ENCODE data around the gene LCLAT1.

Gene LCLAT1

GRCh38 chr2:30645081-30645744 is 198.2 kb downstream of the LCLAT1 start:
- DNase-seq (ENCODE audit: low spot score) = no peak

GRCh38 chr2:30645745-30646119 is 198.7 kb downstream of the LCLAT1 start:
- DNase-seq (ENCODE audit: low spot score) = no peak

- DNase-seq (ENCODE audit: low spot score) = no peak
Observed at GRCh38 chr2:30647752-30648457, 200.9 kb downstream of the LCLAT1 start.

- no peak for DNase-seq (ENCODE audit: low spot score)
Observed at GRCh38 chr2:30649278-30649677, 202.2 kb downstream of the LCLAT1 start.

- no peak for DNase-seq (ENCODE audit: low spot score)
Observed at GRCh38 chr2:30649828-30650227, 202.8 kb downstream of the LCLAT1 start.

GRCh38 chr2:30652271-30652915 is 205.3 kb downstream of the LCLAT1 start:
- no peak for DNase-seq (ENCODE audit: low spot score)

DNA sequence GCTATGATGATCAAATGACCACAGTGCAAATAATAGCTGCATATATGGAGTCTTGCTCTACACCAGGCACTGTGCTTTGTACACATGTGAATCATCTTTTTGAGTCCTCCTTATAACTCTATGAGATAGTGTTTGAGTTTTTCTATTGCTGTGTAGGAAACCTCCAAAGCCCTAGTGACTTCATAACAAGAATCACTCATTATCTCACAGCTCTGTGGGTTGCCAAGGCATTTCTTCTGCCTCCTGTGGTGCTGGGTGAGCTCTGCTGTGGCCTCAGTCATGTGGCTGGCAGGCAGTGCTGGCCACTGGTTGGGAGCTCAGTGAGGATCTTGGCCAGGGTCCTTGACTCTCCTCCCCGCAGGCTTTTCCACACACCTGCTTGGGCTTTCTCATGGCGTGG is 206.8 kb downstream of the LCLAT1 start:
- DNase-seq (ENCODE audit: low spot score) = peak; percentile 71

- DNase-seq (ENCODE audit: low spot score) = no peak
Observed at GRCh38 chr2:30654404-30654803, 207.4 kb downstream of the LCLAT1 start.

DNA sequence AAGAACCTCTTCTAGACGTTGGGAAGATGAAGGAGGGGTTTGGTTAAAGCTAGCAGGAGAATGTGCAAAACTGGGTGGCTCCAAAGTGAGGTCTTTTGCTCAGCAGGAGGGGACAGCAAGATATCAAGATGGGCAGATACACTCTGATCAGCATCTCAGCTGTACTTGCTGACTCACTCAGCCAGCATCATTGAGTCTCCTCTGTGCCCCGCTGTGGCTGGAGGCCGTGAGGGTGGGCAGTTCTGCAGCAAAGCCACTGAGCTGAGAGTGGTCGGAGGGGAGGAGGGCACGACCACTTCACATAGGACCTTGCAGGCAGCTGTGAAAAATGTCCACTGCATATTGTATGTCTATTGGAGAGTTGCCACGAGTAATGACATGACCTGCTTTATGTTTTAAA is 208.2 kb downstream of the LCLAT1 start:
- DNase-seq (ENCODE audit: low spot score) = no peak

GRCh38 chr2:30655660-30656059 is 208.6 kb downstream of the LCLAT1 start:
- peak; percentile 45 for DNase-seq (ENCODE audit: low spot score)

GRCh38 chr2:30656079-30656478 is 209.0 kb downstream of the LCLAT1 start:
- DNase-seq (ENCODE audit: low spot score) = no peak

DNA sequence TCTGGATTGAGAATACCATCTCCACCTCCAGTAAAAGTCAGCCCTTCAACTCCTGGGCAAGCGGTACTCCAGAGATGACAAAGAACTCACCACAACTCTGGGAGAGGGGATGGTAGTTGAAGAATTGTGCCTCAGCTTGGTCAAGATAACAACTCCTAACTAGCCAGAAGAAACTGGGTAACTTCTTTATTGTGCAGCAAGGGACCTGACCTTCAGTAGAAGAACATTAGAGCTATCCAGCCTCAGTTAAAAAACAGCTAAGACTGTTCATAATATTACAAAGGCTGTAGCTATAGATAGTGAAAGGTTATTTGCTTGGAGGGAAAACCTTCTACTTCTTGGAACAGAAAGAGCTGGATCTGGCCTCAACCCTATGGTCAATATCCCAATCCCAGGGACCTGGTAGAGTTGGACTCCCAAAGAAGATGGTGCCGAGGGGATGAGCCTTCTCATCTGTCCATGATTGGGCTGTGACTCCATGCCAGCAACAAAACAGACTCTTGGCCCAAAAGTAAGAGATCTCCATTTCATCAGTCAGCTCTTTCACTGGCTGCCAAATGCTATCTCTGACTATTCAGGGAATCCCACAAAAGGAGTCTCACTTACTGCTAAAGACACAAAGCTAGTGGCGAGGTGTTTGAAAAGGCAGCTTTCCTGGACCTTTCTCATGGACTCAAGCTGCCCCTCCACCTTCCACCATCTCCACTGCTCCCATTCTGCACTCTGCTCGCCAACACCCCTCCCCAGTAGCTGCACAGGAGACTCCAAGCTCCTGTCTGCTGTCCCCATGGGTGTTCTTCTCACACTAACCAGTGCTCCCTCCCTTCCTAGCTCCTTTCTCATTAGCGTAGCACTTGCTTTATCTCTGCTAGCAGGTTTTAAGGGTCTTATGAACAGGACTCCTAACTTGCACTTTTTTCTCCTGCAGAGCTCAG is 214.4 kb downstream of the LCLAT1 start:
- DNase-seq (ENCODE audit: low spot score) = no peak

- DNase-seq (ENCODE audit: low spot score) = peak; percentile 27
Observed at GRCh38 chr2:30662268-30663131, 215.5 kb downstream of the LCLAT1 start.

DNA sequence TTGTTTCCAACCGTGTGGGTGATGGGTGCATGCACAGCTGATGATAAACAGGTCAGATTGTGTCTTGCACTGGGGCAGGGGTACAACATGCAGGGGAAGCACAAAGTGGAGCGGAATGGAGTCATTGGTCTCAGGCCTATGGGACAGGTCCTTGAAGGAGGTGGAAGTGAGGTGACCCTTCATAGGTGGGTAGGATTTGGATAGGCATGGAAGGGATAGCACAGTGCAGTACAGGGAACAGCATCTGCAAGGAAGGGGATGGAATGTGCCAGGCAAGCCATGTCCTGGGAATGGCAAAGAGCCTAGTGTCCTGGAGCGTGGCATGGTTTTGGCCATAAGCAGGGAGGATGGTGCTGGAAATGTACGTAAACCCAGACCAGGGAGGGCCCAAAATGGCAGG is 216.3 kb downstream of the LCLAT1 start:
- no peak for DNase-seq (ENCODE audit: low spot score)

DNA sequence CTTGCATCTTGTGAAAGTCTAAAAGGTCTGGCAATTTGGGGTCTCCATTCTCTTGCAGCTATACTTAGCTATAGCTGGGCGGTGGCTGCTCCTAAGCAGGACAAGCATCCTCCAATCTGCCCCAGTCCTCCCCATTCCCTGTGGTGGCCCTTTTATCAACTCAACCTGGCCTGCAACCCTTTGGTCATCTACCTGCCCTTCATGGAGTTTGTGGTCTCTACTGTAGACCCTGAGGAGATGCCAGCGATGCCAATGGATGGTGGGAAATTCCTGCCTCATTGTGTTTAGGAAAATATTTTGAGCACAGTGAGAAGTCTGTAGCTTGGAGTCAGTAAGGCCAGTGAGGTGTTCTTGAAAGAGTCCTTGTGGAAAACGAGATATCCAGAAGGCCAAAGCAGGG is 216.8 kb downstream of the LCLAT1 start:
- no peak for DNase-seq (ENCODE audit: low spot score)

GRCh38 chr2:30664761-30665358 is 217.8 kb downstream of the LCLAT1 start:
- peak; percentile 96 for DNase-seq (ENCODE audit: low spot score)

GRCh38 chr2:30665761-30666265 is 218.8 kb downstream of the LCLAT1 start:
- DNase-seq (ENCODE audit: low spot score) = no peak

DNA sequence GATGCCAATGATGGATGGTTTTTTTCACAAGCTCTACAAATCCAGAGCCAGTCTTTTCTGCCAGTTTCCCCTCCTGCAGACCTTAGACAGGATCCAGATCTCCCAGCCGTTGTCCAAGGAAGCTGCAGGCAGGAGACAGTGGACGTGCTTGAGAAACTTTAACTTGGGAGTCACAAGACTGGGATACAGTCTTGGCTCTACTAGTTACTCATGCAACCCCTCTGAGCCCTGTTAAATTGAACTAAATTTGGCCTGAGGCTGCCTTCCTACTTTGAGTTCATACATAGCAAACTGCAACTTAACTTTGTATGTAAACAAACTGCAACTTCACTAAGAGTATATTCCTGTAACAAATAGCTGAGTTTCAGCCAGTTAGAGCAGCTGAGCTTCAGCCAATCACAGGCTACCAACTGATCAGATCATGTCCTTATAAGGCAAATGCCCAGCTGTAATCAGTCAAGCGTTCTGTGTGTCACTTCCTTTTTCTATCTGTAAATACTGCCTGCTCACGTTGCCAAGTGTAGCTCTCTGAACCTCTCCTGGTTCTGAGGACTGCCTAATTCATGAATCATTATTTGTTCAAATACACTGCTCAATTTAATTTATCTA is 219.3 kb downstream of the LCLAT1 start:
- DNase-seq (ENCODE audit: low spot score) = peak; percentile 53

GRCh38 chr2:30670453-30670852 is 223.4 kb downstream of the LCLAT1 start:
- DNase-seq (ENCODE audit: low spot score) = no peak

DNA sequence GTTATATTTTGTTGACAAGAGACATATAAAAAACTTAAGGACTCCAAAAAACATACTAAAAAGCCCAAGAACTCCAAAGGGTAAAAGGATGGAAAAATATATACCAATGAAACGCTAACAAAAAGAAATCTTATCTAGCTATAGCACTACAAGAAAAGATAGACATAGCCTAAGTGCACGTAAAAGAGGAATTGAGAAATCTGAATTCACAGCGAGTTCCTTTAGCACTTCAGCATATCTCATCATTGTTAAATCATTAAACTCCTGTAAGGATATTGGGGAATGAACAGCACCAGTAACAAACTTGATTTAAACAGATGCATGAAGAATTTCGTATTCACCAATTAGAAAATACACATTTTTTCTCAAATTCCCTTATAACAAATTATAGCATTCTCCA is 226.1 kb downstream of the LCLAT1 start:
- no peak for DNase-seq (ENCODE audit: low spot score)
